ENCODE measurements around the gene ZNF814.
"Not testable (repeated sequence)": the region's sequence is repeated elsewhere in the genome, so short reads cannot be mapped to it uniquely, and the experiment has no call there.

Gene ZNF814

GRCh38 chr19:57841122-57841763 lies 47.6 kb downstream of the ZNF814 start:
- H3K9ac ChIP-seq (ENCODE audit: low read depth, low read length), result no peak overlapping the region
- H3K27me3 ChIP-seq (ENCODE audit: insufficient read depth, low read length, poor library complexity), result no peaks in the 10 kb centered on the region
- peaks cover 9% of the 10 kb centered on the region; the same call in 1 of the 2 replicates for H4K20me1 ChIP-seq (ENCODE audit: insufficient read depth, low read length)
- H3K36me3 ChIP-seq (ENCODE audit: insufficient read depth, low read length), result peaks cover 69% of the 10 kb centered on the region
- no peak overlapping the region for H3K4me3 ChIP-seq (ENCODE audit: low read depth in 1 of 2, low read length in 2 of 2)
- no peaks in the 10 kb centered on the region for H3K4me1 ChIP-seq (ENCODE audit: insufficient read depth, low read length)
- H3K4me2 ChIP-seq (ENCODE audit: insufficient read depth, low read length), result no peak overlapping the region
- TF ChIP-seq CTCF (IDR thresholded peaks at IDR 0.05; ENCODE audit: borderline replicate concordance, extremely low read depth, low read length, poor library complexity, severe bottlenecking) (no peak), EZH2 (IDR thresholded peaks at IDR 0.05; ENCODE audit: borderline replicate concordance, low read depth, low read length, severe bottlenecking) (no peak)
- H2AFZ ChIP-seq (ENCODE audit: low read depth, low read length), result no peak overlapping the region
- H3K9me3 ChIP-seq (ENCODE audit: insufficient read depth, low read length, severe bottlenecking), result no peaks in the 10 kb centered on the region
- no peak for DNase-seq
- ATAC-seq (ENCODE audit: insufficient read depth, low read depth), result no peak
- peaks cover 58% of the 10 kb centered on the region for H3K79me2 ChIP-seq (ENCODE audit: insufficient read depth, low read length)
- H3K27ac ChIP-seq (ENCODE audit: low read length), result no peak overlapping the region

DNA sequence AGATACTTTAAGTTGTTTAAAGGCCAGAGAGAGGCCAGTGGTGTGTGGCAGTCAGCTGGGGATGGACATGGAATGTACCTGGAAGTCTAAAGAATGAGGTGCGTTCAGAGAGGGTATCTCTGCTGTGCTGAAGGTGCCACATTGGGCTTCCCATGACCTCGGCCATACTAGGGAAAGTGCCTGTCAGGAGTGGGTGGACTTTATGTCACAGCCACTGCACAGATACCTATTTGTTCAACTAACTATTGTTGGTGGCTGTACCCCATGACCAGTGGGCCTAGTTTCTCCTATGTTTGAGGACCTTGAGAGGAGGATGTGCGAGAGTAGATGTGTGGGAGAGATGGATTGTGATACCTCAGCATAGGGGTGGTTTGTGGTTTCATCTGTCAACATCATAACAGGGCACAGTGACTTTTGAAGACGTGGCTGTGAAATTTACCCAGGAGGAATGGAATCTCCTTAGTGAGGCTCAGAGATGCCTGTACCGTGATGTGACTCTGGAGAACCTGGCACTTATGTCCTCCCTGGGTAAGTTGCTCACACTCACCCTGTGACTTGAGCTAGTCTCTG lies 50.1 kb downstream of the ZNF814 start:
- not testable (repeated sequence) for H3K27ac ChIP-seq (ENCODE audit: low read length); DNase-seq; H3K4me1 ChIP-seq (ENCODE audit: insufficient read depth, low read length); H3K4me3 ChIP-seq (ENCODE audit: low read depth in 1 of 2, low read length in 2 of 2); H3K4me2 ChIP-seq (ENCODE audit: insufficient read depth, low read length); H4K20me1 ChIP-seq (ENCODE audit: insufficient read depth, low read length); H2AFZ ChIP-seq (ENCODE audit: low read depth, low read length); H3K9ac ChIP-seq (ENCODE audit: low read depth, low read length); H3K27me3 ChIP-seq (ENCODE audit: insufficient read depth, low read length, poor library complexity); H3K9me3 ChIP-seq (ENCODE audit: insufficient read depth, low read length, severe bottlenecking)
- Histone ChIP-seq H3K79me2 (ENCODE audit: insufficient read depth, low read length) (peaks cover 40% of the 10 kb centered on the region), H3K36me3 (ENCODE audit: insufficient read depth, low read length) (peaks cover 52% of the 10 kb centered on the region)
- ATAC-seq (ENCODE audit: insufficient read depth, low read depth), result peak; percentile 65

GRCh38 chr19:57836991-57837390 lies 51.8 kb downstream of the ZNF814 start:
- not testable (repeated sequence) for H2AFZ ChIP-seq (ENCODE audit: low read depth, low read length); H3K4me1 ChIP-seq (ENCODE audit: insufficient read depth, low read length); H3K4me2 ChIP-seq (ENCODE audit: insufficient read depth, low read length); H4K20me1 ChIP-seq (ENCODE audit: insufficient read depth, low read length); H3K27me3 ChIP-seq (ENCODE audit: insufficient read depth, low read length, poor library complexity); H3K9ac ChIP-seq (ENCODE audit: low read depth, low read length); H3K27ac ChIP-seq (ENCODE audit: low read length); DNase-seq; H3K4me3 ChIP-seq (ENCODE audit: low read depth in 1 of 2, low read length in 2 of 2); ATAC-seq (ENCODE audit: insufficient read depth, low read depth); H3K9me3 ChIP-seq (ENCODE audit: insufficient read depth, low read length, severe bottlenecking)
- peaks cover 43% of the 10 kb centered on the region for H3K79me2 ChIP-seq (ENCODE audit: insufficient read depth, low read length)
- H3K36me3 ChIP-seq (ENCODE audit: insufficient read depth, low read length), result peaks cover 39% of the 10 kb centered on the region

GRCh38 chr19:57830071-57830602 lies 58.7 kb downstream of the ZNF814 start, which contains the start of gene ZNF587B:
Gene ZNF587B, plus strand, starts transcription at chr19:57830299. Its CDS starts 230 bp downstream, at chr19:57830529.
- peaks cover 18% of the 10 kb centered on the region for H4K20me1 ChIP-seq (ENCODE audit: insufficient read depth, low read length)
- no peak within 1 kb of the TSS for H3K27ac ChIP-seq (ENCODE audit: low read length)
- ATAC-seq (ENCODE audit: insufficient read depth, low read depth), result peak; percentile 81
- H3K9ac ChIP-seq (ENCODE audit: low read depth, low read length), result no peak within 1 kb of the TSS
- no peaks in the 10 kb centered on the region for H3K4me1 ChIP-seq (ENCODE audit: insufficient read depth, low read length)
- DNase-seq, result peak; percentile 61
- no peaks in the 10 kb centered on the region for H3K27me3 ChIP-seq (ENCODE audit: insufficient read depth, low read length, poor library complexity)
- peak; percentile 67 for TF ChIP-seq CTCF (IDR thresholded peaks at IDR 0.05; ENCODE audit: borderline replicate concordance, extremely low read depth, low read length, poor library complexity, severe bottlenecking)
- no peak for TF ChIP-seq EZH2 (IDR thresholded peaks at IDR 0.05; ENCODE audit: borderline replicate concordance, low read depth, low read length, severe bottlenecking)
- H3K36me3 ChIP-seq (ENCODE audit: insufficient read depth, low read length), result peaks cover 29% of the 10 kb centered on the region
- H2AFZ ChIP-seq (ENCODE audit: low read depth, low read length), result no peak within 1 kb of the TSS
- H3K4me2 ChIP-seq (ENCODE audit: insufficient read depth, low read length), result no peak within 1 kb of the TSS
- no peak within 1 kb of the TSS for H3K4me3 ChIP-seq (ENCODE audit: low read depth in 1 of 2, low read length in 2 of 2)
- no peaks in the 10 kb centered on the region for H3K9me3 ChIP-seq (ENCODE audit: insufficient read depth, low read length, severe bottlenecking)
- H3K79me2 ChIP-seq (ENCODE audit: insufficient read depth, low read length), result peaks cover 81% of the 10 kb centered on the region
